ENCODE measurements around the gene TMC6. TPM values are rescaled to one million over a fixed set of nuclear protein-coding genes. Genes with fewer than 3 reads are reported as not detected.

TMC6 gene
- total RNA-seq, 1 experiment from 2014 or later, result 116 TPM

DNA sequence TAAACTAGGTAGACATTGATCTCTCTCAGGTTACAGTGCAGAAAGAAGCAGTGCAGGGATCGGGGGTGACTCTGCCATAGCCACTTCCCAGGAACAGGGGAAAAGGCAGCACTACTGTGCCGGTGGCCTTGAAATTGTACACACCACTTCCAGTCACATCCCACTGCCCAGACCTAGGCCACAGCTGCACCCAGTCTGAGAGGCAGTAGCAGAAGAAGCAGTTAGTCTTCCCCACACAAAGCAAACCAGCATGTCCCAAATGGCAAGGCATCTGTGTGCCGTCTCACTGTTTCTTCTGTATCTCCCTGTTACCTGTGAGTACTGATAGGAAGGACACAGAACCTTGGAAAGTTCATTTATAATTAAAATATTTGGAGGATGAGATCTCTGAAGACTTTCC, 47.0 kb downstream of the TMC6 start:
- TF ChIP-seq, protein P1, sequence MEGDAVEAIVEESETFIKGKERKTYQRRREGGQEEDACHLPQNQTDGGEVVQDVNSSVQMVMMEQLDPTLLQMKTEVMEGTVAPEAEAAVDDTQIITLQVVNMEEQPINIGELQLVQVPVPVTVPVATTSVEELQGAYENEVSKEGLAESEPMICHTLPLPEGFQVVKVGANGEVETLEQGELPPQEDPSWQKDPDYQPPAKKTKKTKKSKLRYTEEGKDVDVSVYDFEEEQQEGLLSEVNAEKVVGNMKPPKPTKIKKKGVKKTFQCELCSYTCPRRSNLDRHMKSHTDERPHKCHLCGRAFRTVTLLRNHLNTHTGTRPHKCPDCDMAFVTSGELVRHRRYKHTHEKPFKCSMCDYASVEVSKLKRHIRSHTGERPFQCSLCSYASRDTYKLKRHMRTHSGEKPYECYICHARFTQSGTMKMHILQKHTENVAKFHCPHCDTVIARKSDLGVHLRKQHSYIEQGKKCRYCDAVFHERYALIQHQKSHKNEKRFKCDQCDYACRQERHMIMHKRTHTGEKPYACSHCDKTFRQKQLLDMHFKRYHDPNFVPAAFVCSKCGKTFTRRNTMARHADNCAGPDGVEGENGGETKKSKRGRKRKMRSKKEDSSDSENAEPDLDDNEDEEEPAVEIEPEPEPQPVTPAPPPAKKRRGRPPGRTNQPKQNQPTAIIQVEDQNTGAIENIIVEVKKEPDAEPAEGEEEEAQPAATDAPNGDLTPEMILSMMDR (IDR thresholded peaks at IDR 0.05; ENCODE audit: unreplicated experiment), result no peak

DNA sequence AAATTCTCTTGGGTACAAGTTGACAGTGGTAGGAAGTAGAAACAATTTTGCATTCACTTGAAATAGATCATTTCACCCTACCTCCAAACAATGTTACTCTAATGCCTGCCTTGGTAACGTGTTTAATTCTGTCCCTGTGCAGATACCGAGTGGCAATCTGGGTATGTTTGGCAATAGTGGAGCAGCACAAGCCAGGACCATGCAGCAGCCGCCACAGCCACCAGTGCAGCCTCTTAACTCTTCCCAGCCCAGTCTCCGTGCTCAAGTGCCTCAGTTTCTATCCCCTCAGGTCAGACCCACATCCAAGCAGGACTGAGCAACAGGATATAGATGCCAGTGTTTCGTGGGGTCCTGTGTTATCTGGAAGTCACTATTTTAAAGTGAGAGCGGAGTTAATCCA, 49.3 kb downstream of the TMC6 start:
- TF ChIP-seq, protein P1 (IDR thresholded peaks at IDR 0.05; ENCODE audit: unreplicated experiment), result no peak
- peaks cover 4% of the 10 kb centered on the region for H3K36me3 Mint-ChIP-seq (ENCODE audit: insufficient read depth, unreplicated experiment)
- H3K27me3 Mint-ChIP-seq (ENCODE audit: unreplicated experiment), result no peaks in the 10 kb centered on the region
- no peaks in the 10 kb centered on the region for H3K9me3 Mint-ChIP-seq (ENCODE audit: low read depth, unreplicated experiment)
- no peak for DNase-seq
- peaks cover 9% of the 10 kb centered on the region for H3K4me1 Mint-ChIP-seq (ENCODE audit: low read depth, unreplicated experiment)
- intact Hi-C loops (cut with micrococcal nuclease; ENCODE audit: unreplicated experiment), result no loop called here
- BruUV-seq (replicated peaks), result no TSS peak
- CTCF ChIA-PET, result no interaction called here
- no peak overlapping the region for H3K4me3 Mint-ChIP-seq (ENCODE audit: low read depth, unreplicated experiment)
- no peak overlapping the region for H3K27ac Mint-ChIP-seq (ENCODE audit: unreplicated experiment)

More for the DNA sequence above, 47.0 kb downstream of the TMC6 start:
- no peaks in the 10 kb centered on the region for H3K9me3 Mint-ChIP-seq (ENCODE audit: low read depth, unreplicated experiment)
- CTCF ChIA-PET, result no interaction called here
- H3K4me3 Mint-ChIP-seq (ENCODE audit: low read depth, unreplicated experiment), result no peak overlapping the region
- intact Hi-C loops (cut with micrococcal nuclease; ENCODE audit: unreplicated experiment), result no loop called here
- no peak overlapping the region for H3K27ac Mint-ChIP-seq (ENCODE audit: unreplicated experiment)
- peaks cover 8% of the 10 kb centered on the region for H3K4me1 Mint-ChIP-seq (ENCODE audit: low read depth, unreplicated experiment)
- no peaks in the 10 kb centered on the region for H3K27me3 Mint-ChIP-seq (ENCODE audit: unreplicated experiment)
- BruUV-seq (replicated peaks), result no TSS peak
- DNase-seq, result no peak
- peaks cover 3% of the 10 kb centered on the region for H3K36me3 Mint-ChIP-seq (ENCODE audit: insufficient read depth, unreplicated experiment)

DNA sequence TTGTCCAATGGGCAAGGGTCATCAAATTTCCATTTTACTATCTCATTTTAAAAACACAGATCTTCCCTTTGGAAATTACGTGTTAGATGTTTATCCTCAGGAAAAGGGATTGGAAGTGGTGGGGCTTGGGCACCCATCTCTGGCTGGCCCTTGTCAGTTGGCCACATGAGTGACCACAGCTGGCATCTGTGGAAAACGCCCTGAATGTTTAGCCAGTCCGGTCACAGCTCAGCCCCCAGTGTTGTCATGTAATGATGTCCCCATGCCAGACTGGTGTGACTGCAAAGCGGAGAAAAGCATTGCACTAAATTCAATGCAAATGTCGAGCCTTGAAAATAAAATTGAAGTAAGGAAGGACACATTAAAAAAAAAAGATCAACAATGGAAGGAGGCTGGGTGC, 53.0 kb downstream of the TMC6 start:
- no peak for DNase-seq
- H3K9me3 Mint-ChIP-seq (ENCODE audit: low read depth, unreplicated experiment), result no peaks in the 10 kb centered on the region
- no peaks in the 10 kb centered on the region for H3K27me3 Mint-ChIP-seq (ENCODE audit: unreplicated experiment)
- no peak overlapping the region for H3K4me3 Mint-ChIP-seq (ENCODE audit: low read depth, unreplicated experiment)
- H3K4me1 Mint-ChIP-seq (ENCODE audit: low read depth, unreplicated experiment), result peaks cover 9% of the 10 kb centered on the region
- TF ChIP-seq, protein P1 (IDR thresholded peaks at IDR 0.05; ENCODE audit: unreplicated experiment), result no peak
- CTCF ChIA-PET, result no interaction called here
- H3K27ac Mint-ChIP-seq (ENCODE audit: unreplicated experiment), result no peak overlapping the region
- intact Hi-C loops (cut with micrococcal nuclease; ENCODE audit: unreplicated experiment), result no loop called here
- peaks cover 4% of the 10 kb centered on the region for H3K36me3 Mint-ChIP-seq (ENCODE audit: insufficient read depth, unreplicated experiment)
- BruUV-seq (replicated peaks), result no TSS peak

DNA sequence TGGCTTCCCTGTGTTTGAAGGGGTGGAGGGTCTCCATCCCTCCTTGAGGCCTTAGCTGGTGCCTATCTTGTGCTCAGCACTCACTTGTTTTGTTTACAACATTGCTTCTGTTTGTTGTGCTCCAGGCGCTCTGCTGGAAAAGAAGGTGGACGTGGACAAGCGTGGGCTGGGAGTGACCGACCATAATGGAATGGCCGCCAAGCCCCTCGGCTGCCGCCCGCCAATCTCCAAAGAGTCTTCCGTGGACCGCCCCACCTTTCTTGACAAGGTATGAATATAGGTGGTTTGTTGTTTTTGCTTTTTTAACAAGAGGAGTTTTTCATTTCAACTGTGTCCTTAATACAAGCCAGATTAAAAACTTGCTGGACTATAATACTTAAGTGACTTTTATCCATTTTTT, 53.5 kb downstream of the TMC6 start:
- no TSS peak for BruUV-seq (replicated peaks)
- peaks cover 4% of the 10 kb centered on the region for H3K36me3 Mint-ChIP-seq (ENCODE audit: insufficient read depth, unreplicated experiment)
- H3K27ac Mint-ChIP-seq (ENCODE audit: unreplicated experiment), result no peak overlapping the region
- no peak overlapping the region for H3K4me3 Mint-ChIP-seq (ENCODE audit: low read depth, unreplicated experiment)
- CTCF ChIA-PET, result no interaction called here
- no peaks in the 10 kb centered on the region for H3K27me3 Mint-ChIP-seq (ENCODE audit: unreplicated experiment)
- peaks cover 9% of the 10 kb centered on the region for H3K4me1 Mint-ChIP-seq (ENCODE audit: low read depth, unreplicated experiment)
- no peaks in the 10 kb centered on the region for H3K9me3 Mint-ChIP-seq (ENCODE audit: low read depth, unreplicated experiment)
- intact Hi-C loops (cut with micrococcal nuclease; ENCODE audit: unreplicated experiment), result no loop called here
- TF ChIP-seq, protein P1 (IDR thresholded peaks at IDR 0.05; ENCODE audit: unreplicated experiment), result no peak
- DNase-seq, result no peak
